GM21390 (cell line): Measurements from ENCODE around the gene ABAT.
"Not testable (repeated sequence)": the region's sequence is repeated elsewhere in the genome, so short reads cannot be mapped to it uniquely, and the experiment has no call there.

Experiments
- ATAC-seq: cut with Tn5 transposase; IDR thresholded peaks from one replicate; pipeline ENCODE4 v1.9.1; 2021; ENCODE audit not compliant: unreplicated experiment

ABAT gene

GRCh38 chr16:8774208-8774607 is 99.8 kb downstream of the ABAT start:
- no peak for ATAC-seq

- ATAC-seq, result no peak
Observed at GRCh38 chr16:8775359-8775758, 100.9 kb downstream of the ABAT start.

GRCh38 chr16:8776129-8776584 is 101.7 kb downstream of the ABAT start:
- ATAC-seq, result no peak

- ATAC-seq, result no peak
Observed at GRCh38 chr16:8777217-8777616, 102.8 kb downstream of the ABAT start.

GRCh38 chr16:8781797-8782196 is 107.4 kb downstream of the ABAT start:
- no peak for ATAC-seq

- no peak for ATAC-seq
Observed at GRCh38 chr16:8782673-8783072, 108.3 kb downstream of the ABAT start.

GRCh38 chr16:8785408-8785807 is 111.0 kb downstream of the ABAT start:
- ATAC-seq, result no peak

- ATAC-seq, result not testable (repeated sequence)
Observed at GRCh38 chr16:8786316-8786715, 111.9 kb downstream of the ABAT start.

GRCh38 chr16:8788578-8789172 is 114.3 kb downstream of the ABAT start:
- no peak for ATAC-seq

- ATAC-seq, result no peak
Observed at GRCh38 chr16:8795091-8795490, 120.7 kb downstream of the ABAT start.

- no peak for ATAC-seq
Observed at GRCh38 chr16:8795818-8796217, 121.4 kb downstream of the ABAT start.

- peak; percentile 0 for ATAC-seq
Observed at GRCh38 chr16:8796469-8797363, 122.3 kb downstream of the ABAT start.

GRCh38 chr16:8797364-8798173 is 123.2 kb downstream of the ABAT start, which contains the start of the genes PMM2 and TMEM186:
PMM2 (plus strand) TSS chr16:8797839; CDS start chr16:8797883, 44 bp downstream.
TMEM186 (minus strand) TSS chr16:8797639; CDS start chr16:8797614, 25 bp downstream.
- peak; percentile 96 for ATAC-seq

- peak; percentile 7 for ATAC-seq
Observed at GRCh38 chr16:8798174-8798527, 123.7 kb downstream of the ABAT start.

GRCh38 chr16:8798535-8799157 is 124.2 kb downstream of the ABAT start:
- ATAC-seq, result no peak

GRCh38 chr16:8801701-8802100 is 127.3 kb downstream of the ABAT start:
- ATAC-seq, result no peak

GRCh38 chr16:8803733-8804132 is 129.3 kb downstream of the ABAT start:
- not testable (repeated sequence) for ATAC-seq

- no peak for ATAC-seq
Observed at GRCh38 chr16:8804313-8804712, 129.9 kb downstream of the ABAT start.

GRCh38 chr16:8806272-8806983 is 132.0 kb downstream of the ABAT start:
- ATAC-seq, result no peak

GRCh38 chr16:8807189-8807588 is 132.8 kb downstream of the ABAT start:
- ATAC-seq, result no peak
